B cell (primary cell): ENCODE data around the gene XYLT1. TPM values are rescaled to one million over a fixed set of nuclear protein-coding genes. Genes with fewer than 3 reads are reported as not detected.

Experiments used
- ATAC-seq: fragments of 200-7000 bp; cut with Tn5 transposase; one replicate; pipeline ENCODE4 v1.10.0; 2021; ENCODE audit warnings: low read depth, mild to moderate bottlenecking, moderate number of reproducible peaks, moderate library complexity
- CTCF ChIA-PET: fragments of 350-600 bp; sonication (Branson Sonifier 250); formaldehyde crosslinking; loops from one replicate; lab custom pipeline; 2021; ENCODE audit warnings: antibody characterized with exemption, inconsistent platforms; lab: Charles Lee
- POLR2A ChIA-PET: fragments of 350-600 bp; sonication (Branson Sonifier 250); formaldehyde crosslinking; loops from one replicate; lab custom pipeline; 2021; ENCODE audit warnings: antibody characterized with exemption; lab: Charles Lee
- DNase-seq: peaks from one replicate; pipeline ENCODE4 v3.0.0; 2013
- H2AFZ ChIP-seq: 2 replicates; pipeline ENCODE4 v1.6.1; 2012; ENCODE audit warnings: mild to moderate bottlenecking, low read depth, low read length; ENCODE audit not compliant: insufficient read depth, poor library complexity, severe bottlenecking
- H3K27ac ChIP-seq, 2 donors: 1 replicate in 1 of 2; 2 replicates in 1 of 2; pipeline ENCODE4 v1.5.1; 2012 to 2013; ENCODE audit warnings: low read length in 2 of 2, mild to moderate bottlenecking in 2 of 2, moderate library complexity in 1 of 2
- H3K27me3 ChIP-seq, 4 experiments: fragments of 200-600 bp in 1 of 4; sonication (generic) in 1 of 4; replicated peaks in 1 of 4; 1 replicate in 2 of 4; 2 replicates in 2 of 4; pipeline versions ENCODE4 v1.6.1 to v1.7.0; 2013 to 2016; ENCODE audit warnings: low read length in 3 of 4, mild to moderate bottlenecking in 2 of 4, mixed read lengths in 1 of 4, moderate library complexity in 1 of 4; ENCODE audit not compliant: insufficient read depth in 4 of 4, control insufficient read depth in 3 of 4; ENCODE audit errors: control extremely low read depth in 1 of 4
- H3K36me3 ChIP-seq, 2 experiments: replicated peaks in 1 of 2; 1 replicate in 1 of 2; 2 replicates in 1 of 2; pipeline versions ENCODE4 v1.6.1 to v1.7.1; 2013; ENCODE audit warnings: low read length in 1 of 2; ENCODE audit not compliant: insufficient read depth in 2 of 2, control insufficient read depth in 1 of 2; ENCODE audit errors: control extremely low read depth in 1 of 2, extremely low read depth in 1 of 2
- H3K4me1 ChIP-seq, 2 donors: fragments of 200-600 bp in 1 of 2; sonication (generic) in 1 of 2; 1 replicate in 1 of 2; 2 replicates in 1 of 2; pipeline versions ENCODE4 v1.5.1 to v1.6.1; 2013 to 2017; ENCODE audit warnings: low read length in 2 of 2; ENCODE audit not compliant: control insufficient read depth in 2 of 2, insufficient read depth in 2 of 2
- H3K4me2 ChIP-seq: replicated peaks from 2 replicates; pipeline ENCODE3; 2012; ENCODE audit warnings: mild to moderate bottlenecking, low read depth, low read length; ENCODE audit not compliant: poor library complexity, severe bottlenecking
- H3K4me3 ChIP-seq, 5 experiments: fragments of 200-600 bp in 1 of 5; sonication (generic) in 1 of 5; 1 replicate in 3 of 5; 2 replicates in 2 of 5; pipeline versions ENCODE4 v1.5.1 to v1.7.0; 2011 to 2016; ENCODE audit warnings: low read length in 4 of 5, mild to moderate bottlenecking in 4 of 5, low read depth in 2 of 5, control low read depth in 1 of 5, moderate library complexity in 1 of 5; ENCODE audit not compliant: insufficient read depth in 1 of 5; ENCODE audit errors: control extremely low read depth in 1 of 5, extremely low read depth in 1 of 5
- H3K79me2 ChIP-seq: fragments of 200-600 bp; sonication (generic); one replicate; pipeline ENCODE4 v1.6.0; 2016; ENCODE audit warnings: low read length; ENCODE audit not compliant: control insufficient read depth, insufficient read depth
- H3K9ac ChIP-seq: fragments of 200-600 bp; sonication (generic); 2 replicates; pipeline ENCODE4 v1.6.1; 2017; ENCODE audit warnings: mild to moderate bottlenecking, low read length, moderate library complexity
- H3K9me3 ChIP-seq, 3 donors: one replicate each; pipeline versions ENCODE4 v1.6.1 to v1.7.1; 2013; ENCODE audit warnings: low read length in 2 of 3; ENCODE audit not compliant: control insufficient read depth in 2 of 3, insufficient read depth in 1 of 3; ENCODE audit errors: control extremely low read depth in 1 of 3
- H4K20me1 ChIP-seq: 2 replicates; pipeline ENCODE4 v1.6.0; 2012; ENCODE audit warnings: mild to moderate bottlenecking, low read length; ENCODE audit not compliant: insufficient read depth, control insufficient read depth, poor library complexity, severe bottlenecking
- H3K27ac Mint-ChIP-seq: one replicate; pipeline ENCODE4 v1.8.0; 2021; ENCODE audit warnings: mixed read lengths
- H3K27me3 Mint-ChIP-seq: one replicate; pipeline ENCODE4 v1.8.0; 2021; ENCODE audit warnings: mixed read lengths
- H3K4me1 Mint-ChIP-seq: one replicate; pipeline ENCODE4 v1.8.0; 2021; ENCODE audit warnings: mixed read lengths
- H3K4me3 Mint-ChIP-seq: one replicate; pipeline ENCODE4 v1.8.0; 2021; ENCODE audit warnings: mixed read lengths
- H3K9me3 Mint-ChIP-seq: one replicate; pipeline ENCODE4 v1.8.0; 2022; ENCODE audit warnings: mixed read lengths; ENCODE audit not compliant: insufficient read depth
- CTCF ChIP-seq: fragments of 200-600 bp; IDR thresholded peaks from one replicate; pipeline ENCODE4 v1.8.0; 2022; ENCODE audit warnings: antibody characterized with exemption, mild to moderate bottlenecking
- EZH2 ChIP-seq: IDR thresholded peaks from 2 replicates; pipeline ENCODE4 v1.6.1; 2012; ENCODE audit warnings: borderline replicate concordance, low read depth, mild to moderate bottlenecking, moderate library complexity, low read length; ENCODE audit not compliant: insufficient read depth, poor library complexity, severe bottlenecking
- whole genome bisulfite sequencing: methylation state at CpG from one replicate; pipeline ENCODE4 v1.1.5; 2013; ENCODE audit warnings: missing lambda C conversion rate; ENCODE audit not compliant: insufficient coverage; 5-methylcytosine and 5-hydroxymethylcytosine counted together
- intact Hi-C: fragments of 100-400 bp; cut with micrococcal nuclease; formaldehyde crosslinking; loops from one replicate; pipeline ENCODE4 v1.10.0; 2022
- polyA plus RNA-seq: library from polyadenylated mRNA; depleted of rRNA; stranded (reverse); fragments of >200 nt; gene quantifications from 2 replicates; pipeline ENCODE4 v1.2.3, GENCODE V29; 2012
- total RNA-seq, 2 donors: library from RNA; stranded (reverse); fragments of 120-200 nt in 1 of 2; gene quantifications; 1 replicate in 1 of 2; 2 replicates in 1 of 2; pipeline versions ENCODE4 v1.2.3 to v1.2.4, GENCODE V29; 2013 to 2022

The XYLT1 gene
- total and polyA plus RNA-seq, 2 donors (not counting 1 experiment from before 2014, with no cell fraction given) = 8.7 to 59.6 TPM

GRCh38 chr16:17387256-17387655 lies 83.5 kb downstream of the XYLT1 start:
- Histone ChIP-seq H3K4me1 (peaks cover 14 to 28% of the 10 kb centered on the region in 2 donors), H2AFZ (no peak overlapping the region), H3K27ac (no peak overlapping the region), H3K79me2 (peaks cover 98% of the 10 kb centered on the region), H3K4me2 (no peak overlapping the region), H3K9ac (no peak overlapping the region), H4K20me1 (no peaks in the 10 kb centered on the region), H3K4me3 (no peak overlapping the region), H3K27me3 (no peaks in the 10 kb centered on the region), H3K9me3 (no peaks in the 10 kb centered on the region), H3K36me3 (peaks cover 0 to 4% of the 10 kb centered on the region in 2 experiments)
- TF ChIP-seq CTCF (no peak), EZH2 (no peak)
- POLR2A ChIA-PET = no interaction called here
- no peak for DNase-seq
- no peak overlapping the region for H3K4me3 Mint-ChIP-seq
- WGBS = 100% methylated on average over 3 of the region's 4 CpGs
- H3K27me3 Mint-ChIP-seq = no peaks in the 10 kb centered on the region
- CTCF ChIA-PET = interaction anchor here (1.1 kb wide), 1 partner anchor 14 kb away, joined by 3 read pairs; no protein-coding TSS in a partner anchor
- no peak overlapping the region for H3K27ac Mint-ChIP-seq
- no peaks in the 10 kb centered on the region for H3K9me3 Mint-ChIP-seq
- H3K4me1 Mint-ChIP-seq = peaks cover 47% of the 10 kb centered on the region
- no peak for ATAC-seq
- intact Hi-C loops = no loop called here

GRCh38 chr16:17386229-17386628 lies 84.5 kb downstream of the XYLT1 start:
- Histone ChIP-seq H4K20me1 (no peaks in the 10 kb centered on the region), H3K4me2 (no peak overlapping the region), H3K79me2 (peaks cover 94% of the 10 kb centered on the region), H2AFZ (no peak overlapping the region), H3K4me1 (peaks cover 14 to 31% of the 10 kb centered on the region in 2 donors), H3K9me3 (no peaks in the 10 kb centered on the region), H3K27me3 (no peaks in the 10 kb centered on the region), H3K4me3 (no peak overlapping the region), H3K9ac (no peak overlapping the region), H3K36me3 (peaks cover 0 to 4% of the 10 kb centered on the region in 2 experiments), H3K27ac (no peak overlapping the region)
- Mint-ChIP-seq H3K27ac (no peak overlapping the region), H3K27me3 (no peaks in the 10 kb centered on the region), H3K4me3 (no peak overlapping the region), H3K4me1 (peaks cover 42% of the 10 kb centered on the region), H3K9me3 (no peaks in the 10 kb centered on the region)
- no peak for ATAC-seq
- 100% methylated on average over 1 of the region's 3 CpGs for WGBS
- ChIA-PET POLR2A (interaction anchor here (0.7 kb wide), 1 partner anchor 74 kb away, joined by 3 read pairs; no protein-coding TSS in a partner anchor), CTCF (interaction anchor here (0.8 kb wide), 1 partner anchor 193 kb away, joined by 3 read pairs; no protein-coding TSS in a partner anchor)
- intact Hi-C loops = no loop called here
- DNase-seq = no peak
- TF ChIP-seq EZH2 = no peak
- no peak for TF ChIP-seq CTCF
